MG63 (cell line): ENCODE data around the gene COX5A. TPM values are rescaled to one million over a fixed set of nuclear protein-coding genes. Genes with fewer than 3 reads are reported as not detected.
"Not testable (repeated sequence)": the region's sequence is repeated elsewhere in the genome, so short reads cannot be mapped to it uniquely, and the experiment has no call there.

Experiments
- DNase-seq: peaks from one replicate; pipeline ENCODE4 v3.0.0-alpha.2; 2020
- H3K27me3 ChIP-seq: fragments of 250-450 bp; sonication (Bioruptor Pico); 2 replicates; pipeline ENCODE4 v1.5.1; 2020; ENCODE audit warnings: mild to moderate bottlenecking, moderate library complexity
- H3K36me3 ChIP-seq: fragments of 250-450 bp; sonication (Bioruptor Pico); 2 replicates; pipeline ENCODE4 v1.5.1; 2020; ENCODE audit warnings: mild to moderate bottlenecking, moderate library complexity
- H3K4me3 ChIP-seq: fragments of 250-450 bp; sonication (Bioruptor Pico); 2 replicates; pipeline ENCODE4 v1.5.1; 2020; ENCODE audit warnings: mild to moderate bottlenecking, moderate library complexity
- H3K9me3 ChIP-seq: fragments of 250-450 bp; sonication (Bioruptor Pico); 2 replicates; pipeline ENCODE4 v1.5.1; 2020; ENCODE audit warnings: mild to moderate bottlenecking, moderate library complexity
- total RNA-seq: library from RNA; depleted of rRNA; stranded (reverse); fragments of >200 nt; shearing (Covaris generic); gene quantifications from 2 replicates; pipeline ENCODE4 v1.2.3, GENCODE V29; 2014; ENCODE audit warnings: low replicate concordance

COX5A gene
- total RNA-seq, 1 experiment from 2014 or later = 343 TPM

DNA sequence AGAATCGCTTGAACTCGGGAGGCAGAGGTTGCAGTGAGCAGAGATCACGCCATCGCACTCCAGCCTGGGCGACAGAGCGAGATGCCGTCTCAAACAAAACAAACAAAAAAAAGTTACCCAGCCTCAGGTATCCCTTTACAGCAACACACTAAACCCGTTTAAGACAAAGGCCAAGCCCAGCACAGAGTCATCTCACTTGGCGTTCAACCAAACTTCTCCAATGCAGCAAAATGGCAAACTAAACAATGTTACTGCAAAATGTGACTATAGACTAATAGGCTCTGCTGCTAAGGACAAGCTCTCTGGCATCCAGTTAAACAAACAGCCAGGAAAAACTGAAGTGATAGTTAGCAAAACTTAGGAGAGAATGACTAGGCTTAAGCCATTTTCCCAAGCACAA, 24.8 kb downstream of the COX5A start:
- Histone ChIP-seq H3K9me3 (no peaks in the 10 kb centered on the region), H3K4me3 (no peak overlapping the region), H3K27me3 (no peaks in the 10 kb centered on the region), H3K36me3 (peaks cover 53% of the 10 kb centered on the region)
- no peak for DNase-seq

DNA sequence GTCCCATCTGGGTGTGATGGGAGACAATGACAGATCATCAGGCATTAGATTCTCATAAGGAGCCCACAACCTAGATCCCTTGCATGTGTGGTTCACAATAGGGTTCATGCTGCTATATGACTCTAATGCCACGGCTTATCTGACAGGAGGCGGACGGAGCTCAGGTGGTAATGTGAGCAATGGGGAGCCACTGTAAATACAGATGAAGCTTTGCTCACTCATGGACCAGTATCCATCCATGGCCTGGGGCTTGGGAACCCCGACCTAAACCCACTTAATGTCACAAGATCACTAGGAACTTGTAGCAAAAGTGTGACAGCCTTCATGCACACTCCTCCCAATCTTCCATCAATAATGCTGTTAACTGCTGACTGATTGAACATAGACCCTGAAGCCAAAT, 29.2 kb downstream of the COX5A start:
- DNase-seq = no peak
- H3K9me3 ChIP-seq = no peaks in the 10 kb centered on the region
- H3K4me3 ChIP-seq = no peak overlapping the region
- H3K36me3 ChIP-seq = peaks cover 33% of the 10 kb centered on the region
- no peaks in the 10 kb centered on the region for H3K27me3 ChIP-seq

DNA sequence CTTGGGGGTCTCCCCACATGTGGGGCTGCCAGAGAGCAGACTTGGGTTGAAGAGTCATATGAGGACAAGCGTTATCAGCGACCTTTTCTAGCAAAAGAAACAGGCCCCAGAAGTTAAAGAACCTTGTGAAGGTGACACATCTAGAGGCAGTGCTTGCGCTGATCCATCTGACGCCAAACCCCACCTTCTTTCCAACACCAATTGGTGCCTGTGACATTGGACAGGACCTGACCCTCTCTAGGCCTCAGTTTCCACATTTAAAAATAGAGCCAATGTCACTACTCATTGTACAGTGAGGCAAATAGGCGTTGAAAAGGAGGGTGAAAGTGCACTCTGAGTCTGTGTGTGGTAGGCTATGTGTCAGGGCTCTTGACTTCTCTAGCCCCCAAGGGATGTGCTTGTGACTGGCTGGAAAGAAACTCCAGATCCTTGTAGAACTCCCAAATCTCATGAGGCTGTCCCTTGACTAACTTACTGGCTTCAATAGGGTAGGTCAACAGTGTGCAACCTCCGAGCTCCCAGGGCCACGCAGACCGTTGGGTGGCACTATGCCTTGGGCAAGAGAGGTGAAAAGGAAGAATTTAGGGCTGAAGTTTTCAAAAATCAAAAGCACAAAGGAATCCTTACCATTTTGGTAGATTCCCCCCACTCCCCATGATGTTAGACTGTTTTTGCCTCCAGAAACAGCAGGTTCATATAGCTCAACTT, 30.6 kb downstream of the COX5A start:
- H3K9me3 ChIP-seq = no peaks in the 10 kb centered on the region
- no peaks in the 10 kb centered on the region for H3K27me3 ChIP-seq
- peaks cover 31% of the 10 kb centered on the region for H3K36me3 ChIP-seq
- no peak for DNase-seq
- peak overlapping the region; percentile 68 for H3K4me3 ChIP-seq

DNA sequence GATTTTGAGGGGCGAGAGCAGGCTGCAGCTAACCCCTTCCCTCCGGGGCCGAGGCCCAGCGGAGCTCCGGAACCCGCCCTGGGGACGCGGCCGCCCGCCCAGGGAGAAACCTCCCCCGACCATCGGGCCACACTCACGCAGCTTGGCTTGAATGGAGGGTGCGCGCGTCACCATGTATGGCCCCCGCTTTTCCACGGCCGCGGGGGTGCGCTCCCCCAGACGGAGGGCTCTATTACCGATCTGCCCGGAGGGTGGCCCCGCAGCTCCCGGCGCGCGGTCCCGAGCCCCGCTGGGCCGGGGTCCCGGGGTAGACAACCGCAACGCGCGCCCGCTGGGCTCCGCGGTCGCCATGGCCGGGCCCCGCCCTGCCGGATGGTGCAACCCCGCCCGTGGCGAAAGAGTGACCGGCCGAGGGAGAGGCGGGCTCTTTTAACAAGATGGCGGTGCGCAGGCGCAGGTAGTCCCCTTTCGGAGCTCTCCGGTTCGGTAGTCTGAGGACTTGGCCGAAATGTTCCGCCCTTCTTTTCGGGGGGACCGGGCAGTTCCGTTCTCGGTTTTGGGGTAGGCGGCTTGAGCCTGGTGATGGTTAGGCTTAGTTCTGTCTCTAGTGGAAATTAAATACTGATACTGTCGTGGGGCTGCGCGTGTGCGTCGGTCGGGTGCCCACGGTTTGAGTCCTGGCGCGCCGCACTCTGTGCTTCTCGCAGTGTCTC, 31.3 kb downstream of the COX5A start, which contains the start of gene FAM219B:
Gene FAM219B (minus strand): TSS at position 402 of the 713 bp plus-strand sequence. CDS start 51 bp downstream, at position 351.
- Histone ChIP-seq H3K4me3 (peak within 1 kb of the TSS; percentile 68), H3K27me3 (no peaks in the 10 kb centered on the region), H3K9me3 (no peaks in the 10 kb centered on the region), H3K36me3 (peaks cover 33% of the 10 kb centered on the region)
- DNase-seq = peak; percentile 90

DNA sequence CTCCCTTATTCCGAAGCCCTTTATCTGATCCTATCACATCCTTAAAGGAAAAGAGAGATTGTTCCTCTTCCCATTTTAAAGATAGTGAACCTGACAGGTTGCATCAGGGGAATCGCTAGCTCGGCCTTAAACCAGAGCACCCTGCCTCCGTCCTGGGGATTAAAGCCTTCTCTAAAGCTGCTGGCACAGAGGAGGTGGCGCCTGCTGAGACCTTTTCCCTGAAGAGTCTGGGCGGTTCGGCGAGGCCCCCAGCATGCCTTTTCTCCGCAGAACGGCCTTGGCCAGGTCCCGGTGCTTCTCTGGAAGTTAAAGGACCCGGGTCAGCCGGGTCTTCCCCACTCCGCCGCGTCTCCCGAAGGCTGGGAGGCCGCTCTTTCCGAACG, 31.8 kb downstream of the COX5A start:
- Histone ChIP-seq H3K36me3 (peaks cover 37% of the 10 kb centered on the region), H3K4me3 (peak overlapping the region; percentile 68), H3K9me3 (no peaks in the 10 kb centered on the region), H3K27me3 (no peaks in the 10 kb centered on the region)
- DNase-seq = peak; percentile 35

DNA sequence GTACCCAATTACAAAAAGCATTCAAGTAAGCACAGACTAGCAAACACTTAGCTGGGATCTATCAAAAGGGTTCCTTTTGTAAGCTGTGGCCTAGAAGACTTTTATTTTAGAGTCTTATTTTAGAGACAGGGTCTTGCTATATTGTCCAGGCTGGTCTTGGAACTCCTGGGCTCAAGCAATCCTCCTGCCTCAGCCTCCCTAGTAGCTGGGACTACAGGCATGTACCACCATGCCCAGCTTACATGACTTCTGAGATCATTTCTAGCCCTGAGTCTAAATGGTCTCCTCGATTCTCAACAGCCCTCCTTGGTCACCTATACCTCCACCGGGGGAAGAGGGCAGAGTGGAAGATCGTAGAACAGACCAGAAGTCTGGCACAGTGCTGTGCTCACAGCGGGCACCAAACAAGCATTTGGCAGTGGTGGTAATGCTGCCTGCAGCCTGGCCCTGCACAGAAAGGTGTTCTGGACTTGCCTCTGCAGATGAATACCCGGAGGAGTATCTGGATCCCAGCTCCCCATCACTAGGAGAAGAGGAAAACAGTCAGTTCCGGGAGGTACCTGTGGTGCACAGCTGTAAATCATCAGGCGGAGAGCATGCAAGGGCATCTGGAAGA, 33.6 kb downstream of the COX5A start:
- H3K9me3 ChIP-seq = no peaks in the 10 kb centered on the region
- H3K36me3 ChIP-seq = peaks cover 53% of the 10 kb centered on the region
- H3K4me3 ChIP-seq = no peak overlapping the region
- no peaks in the 10 kb centered on the region for H3K27me3 ChIP-seq
- DNase-seq = no peak

DNA sequence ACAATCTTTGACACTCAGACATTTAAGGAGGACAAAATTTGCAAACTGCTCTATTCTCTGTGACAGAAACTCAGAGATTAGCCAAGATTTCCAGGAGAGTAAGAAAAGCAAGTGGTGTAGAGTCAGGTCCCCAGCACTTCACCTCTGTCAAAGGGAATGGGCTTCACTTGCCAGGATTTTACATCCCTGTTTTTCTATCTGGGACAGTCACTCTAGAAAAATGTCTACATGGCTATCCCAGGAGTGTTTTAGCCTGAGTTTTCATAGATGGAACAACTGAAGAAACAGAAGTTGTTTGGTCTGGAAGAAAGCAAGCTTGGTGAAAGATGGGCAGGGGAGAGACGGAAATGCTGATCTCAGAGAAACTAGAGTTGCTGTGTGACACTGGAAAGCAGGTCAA, 34.2 kb downstream of the COX5A start:
- Histone ChIP-seq H3K9me3 (no peaks in the 10 kb centered on the region), H3K36me3 (peaks cover 60% of the 10 kb centered on the region), H3K27me3 (no peaks in the 10 kb centered on the region), H3K4me3 (no peak overlapping the region)
- DNase-seq = no peak

DNA sequence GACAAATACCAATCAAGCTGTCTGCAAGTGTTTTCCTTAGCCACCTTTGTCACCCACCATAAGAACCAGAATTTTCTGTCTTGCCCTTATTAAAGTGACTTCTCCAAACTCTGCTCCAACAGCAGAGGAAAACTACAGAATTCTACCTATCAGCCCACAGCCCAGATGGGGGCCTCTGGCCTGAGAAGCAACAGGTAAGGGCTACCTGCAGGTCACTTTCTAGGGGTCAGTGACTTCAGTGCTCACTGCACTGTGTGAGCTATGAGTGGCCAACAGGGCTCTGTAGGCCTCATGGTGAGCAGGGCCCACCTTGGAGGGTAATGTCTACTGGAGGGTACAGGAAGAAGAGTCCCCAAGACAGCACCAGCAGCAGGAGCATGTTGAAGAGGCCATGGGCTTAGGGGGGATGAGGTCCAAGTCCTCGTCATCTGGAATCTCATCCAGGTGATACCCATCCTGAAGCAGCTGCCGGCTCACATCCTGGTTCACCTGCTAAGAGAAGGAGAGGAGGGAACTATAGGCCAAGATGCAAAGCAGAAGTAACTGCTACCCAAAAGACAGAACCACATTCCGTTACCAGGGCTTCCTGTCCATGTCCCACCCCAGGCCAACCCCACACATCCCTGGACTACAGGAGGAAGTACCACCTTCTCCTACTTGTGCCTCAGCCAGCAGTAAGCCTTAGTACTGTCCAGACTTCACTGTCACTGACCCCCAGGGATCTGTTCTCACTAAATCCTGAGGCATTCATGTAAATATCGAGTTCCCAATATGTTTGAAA, 35.4 kb downstream of the COX5A start:
- DNase-seq = no peak
- Histone ChIP-seq H3K27me3 (no peaks in the 10 kb centered on the region), H3K36me3 (peaks cover 61% of the 10 kb centered on the region), H3K9me3 (no peaks in the 10 kb centered on the region), H3K4me3 (no peak overlapping the region)

DNA sequence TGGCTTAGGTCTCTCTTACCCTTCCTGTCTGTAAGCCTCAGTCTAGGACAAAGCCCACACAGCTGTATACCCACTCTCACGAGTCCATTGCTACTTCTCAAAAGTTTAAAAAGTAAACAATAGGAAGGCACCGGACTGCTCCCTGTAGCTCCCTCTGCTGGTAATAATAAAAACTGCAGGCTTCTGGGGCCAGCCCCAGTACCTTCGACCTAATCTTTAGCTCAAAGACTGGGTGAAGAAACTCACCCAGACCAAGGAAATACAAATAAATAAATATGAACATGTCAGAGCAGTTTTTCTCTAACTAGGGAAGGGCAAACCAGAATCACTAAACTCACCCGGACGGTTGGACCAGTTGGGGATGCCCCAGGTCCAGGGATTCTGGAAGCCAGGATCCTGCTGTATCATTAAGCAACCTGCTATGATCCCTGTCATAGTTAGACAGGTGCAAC, 36.2 kb downstream of the COX5A start:
- peaks cover 66% of the 10 kb centered on the region for H3K36me3 ChIP-seq
- no peaks in the 10 kb centered on the region for H3K27me3 ChIP-seq
- DNase-seq = peak; percentile 42
- H3K9me3 ChIP-seq = no peaks in the 10 kb centered on the region
- H3K4me3 ChIP-seq = no peak overlapping the region

DNA sequence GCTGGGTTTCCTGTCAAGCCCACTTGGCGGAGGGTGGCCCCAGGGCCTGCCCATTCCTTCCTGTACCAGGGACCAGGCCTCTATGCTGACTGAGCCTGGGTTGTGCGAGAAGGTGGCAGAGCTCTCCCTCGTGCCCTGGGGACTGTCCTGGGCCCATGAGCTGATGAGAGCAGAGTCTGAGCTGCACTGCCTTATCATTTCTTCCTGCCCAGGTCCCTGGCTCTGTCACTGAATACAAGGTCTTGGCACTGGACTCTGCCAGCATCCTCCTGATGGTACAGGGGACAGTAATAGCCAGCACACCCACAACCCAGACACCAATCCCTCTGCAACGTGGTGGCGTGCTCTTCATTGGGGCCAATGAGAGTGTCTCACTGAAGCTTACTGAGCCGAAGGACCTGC, 40.6 kb downstream of the COX5A start:
- Histone ChIP-seq H3K27me3 (no peaks in the 10 kb centered on the region), H3K9me3 (no peaks in the 10 kb centered on the region), H3K4me3 (no peak overlapping the region), H3K36me3 (peaks cover 54% of the 10 kb centered on the region)
- DNase-seq = no peak

DNA sequence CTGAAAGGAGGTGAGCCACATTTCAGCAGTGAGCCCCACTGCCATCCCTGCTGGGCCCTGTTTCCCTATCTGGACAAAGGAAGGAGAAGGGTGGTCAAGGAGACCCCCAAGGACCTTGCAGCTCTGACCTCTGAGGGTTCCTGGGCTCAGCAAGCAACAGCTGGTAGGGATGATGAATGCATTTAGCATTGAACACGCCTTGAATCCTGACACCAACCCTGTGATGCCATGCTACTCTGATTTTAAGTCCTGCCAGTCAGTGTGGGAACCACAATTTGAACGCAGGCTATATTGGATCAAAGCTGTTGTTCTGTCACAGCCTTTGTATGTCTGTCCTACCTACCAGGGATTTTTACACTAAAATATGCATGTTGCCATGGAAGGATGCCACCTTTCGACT, 41.6 kb downstream of the COX5A start:
- no peaks in the 10 kb centered on the region for H3K9me3 ChIP-seq
- no peak for DNase-seq
- peaks cover 55% of the 10 kb centered on the region for H3K36me3 ChIP-seq
- H3K27me3 ChIP-seq = no peaks in the 10 kb centered on the region
- no peak overlapping the region for H3K4me3 ChIP-seq

DNA sequence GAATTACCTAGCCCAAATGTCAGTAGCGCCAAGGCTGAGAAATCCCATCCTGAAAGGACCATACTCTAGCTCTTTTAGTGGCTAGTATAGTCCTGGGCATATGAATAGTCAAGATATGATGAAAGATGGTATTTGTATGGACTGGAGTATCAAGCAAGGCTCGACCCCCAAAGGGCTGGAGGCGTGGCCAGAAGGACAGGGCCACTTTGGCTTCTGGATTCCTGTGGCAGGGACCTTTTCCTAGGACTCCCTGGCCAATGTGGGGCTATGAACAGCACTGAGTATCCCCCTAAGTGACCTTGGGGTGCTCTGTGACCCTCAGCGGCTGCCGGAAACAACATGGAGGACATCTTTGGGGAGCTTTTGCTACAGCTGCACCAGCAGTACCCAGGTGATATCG, 42.0 kb downstream of the COX5A start:
- H3K9me3 ChIP-seq = no peaks in the 10 kb centered on the region
- H3K36me3 ChIP-seq = peaks cover 51% of the 10 kb centered on the region
- no peak for DNase-seq
- no peaks in the 10 kb centered on the region for H3K27me3 ChIP-seq
- H3K4me3 ChIP-seq = no peak overlapping the region

DNA sequence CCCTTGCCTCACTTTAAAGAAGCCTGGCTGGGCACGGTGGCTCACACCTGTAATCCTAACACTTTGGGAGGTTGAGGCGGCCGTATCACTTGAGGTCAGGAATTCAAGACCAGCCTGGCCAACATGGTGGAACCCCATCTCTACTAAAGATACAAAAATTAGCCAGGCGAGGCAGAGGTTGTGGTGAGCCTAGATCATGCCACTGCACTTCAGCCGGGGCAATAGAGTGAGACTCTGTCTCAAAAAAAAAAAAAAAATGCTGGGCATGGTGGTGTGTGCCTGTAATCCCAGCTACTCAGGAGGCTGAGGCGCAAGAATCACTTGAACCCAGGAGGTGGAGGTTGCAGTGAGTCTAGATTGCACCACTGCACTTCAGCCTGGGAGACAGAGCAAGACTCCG, 43.5 kb downstream of the COX5A start:
- H3K36me3 ChIP-seq = peaks cover 38% of the 10 kb centered on the region
- not testable (repeated sequence) for H3K9me3 ChIP-seq, H3K27me3 ChIP-seq, H3K4me3 ChIP-seq, DNase-seq

DNA sequence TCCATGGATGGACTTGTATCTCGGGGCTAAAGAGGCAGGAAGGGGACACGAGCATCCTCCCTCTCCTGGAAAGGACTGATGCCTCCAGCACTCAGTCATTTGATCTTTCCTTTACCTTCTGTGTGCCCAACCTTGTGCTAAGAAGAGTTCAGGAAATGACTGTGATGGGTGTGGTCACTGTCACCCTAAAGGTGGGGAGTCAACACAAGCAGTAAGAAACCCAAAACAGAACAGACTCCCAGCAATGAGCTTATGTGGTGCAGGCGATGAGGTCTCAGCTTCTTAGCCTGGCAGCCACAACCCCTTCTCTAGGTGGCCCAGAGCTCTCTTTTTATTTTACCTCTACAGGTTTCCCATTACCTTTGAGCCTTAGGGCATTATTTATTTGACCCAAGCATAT, 44.2 kb downstream of the COX5A start:
- Histone ChIP-seq H3K4me3 (no peak overlapping the region), H3K27me3 (no peaks in the 10 kb centered on the region), H3K36me3 (peaks cover 30% of the 10 kb centered on the region), H3K9me3 (no peaks in the 10 kb centered on the region)
- no peak for DNase-seq

DNA sequence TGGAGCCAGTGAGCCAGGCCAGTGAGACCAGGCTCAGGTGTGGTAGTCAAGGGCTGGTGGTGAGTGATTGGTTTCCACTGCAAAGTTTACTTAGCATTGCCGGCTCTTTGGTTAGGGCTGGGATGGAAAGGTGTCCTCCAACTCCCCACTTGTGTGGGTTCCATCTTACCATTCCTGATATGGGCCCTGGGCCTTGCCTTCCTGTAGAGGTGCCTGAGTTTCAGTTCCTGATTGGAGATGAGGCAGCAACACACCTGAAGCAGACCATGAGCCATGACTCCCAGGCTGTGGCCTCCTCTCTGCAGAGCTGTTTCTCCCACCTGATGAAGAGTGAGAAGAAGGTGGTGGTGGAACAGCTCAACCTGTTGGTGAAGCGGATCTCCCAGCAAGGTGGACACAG, 44.9 kb downstream of the COX5A start:
- Histone ChIP-seq H3K9me3 (no peaks in the 10 kb centered on the region), H3K36me3 (peaks cover 30% of the 10 kb centered on the region), H3K4me3 (no peak overlapping the region), H3K27me3 (no peaks in the 10 kb centered on the region)
- DNase-seq = no peak

DNA sequence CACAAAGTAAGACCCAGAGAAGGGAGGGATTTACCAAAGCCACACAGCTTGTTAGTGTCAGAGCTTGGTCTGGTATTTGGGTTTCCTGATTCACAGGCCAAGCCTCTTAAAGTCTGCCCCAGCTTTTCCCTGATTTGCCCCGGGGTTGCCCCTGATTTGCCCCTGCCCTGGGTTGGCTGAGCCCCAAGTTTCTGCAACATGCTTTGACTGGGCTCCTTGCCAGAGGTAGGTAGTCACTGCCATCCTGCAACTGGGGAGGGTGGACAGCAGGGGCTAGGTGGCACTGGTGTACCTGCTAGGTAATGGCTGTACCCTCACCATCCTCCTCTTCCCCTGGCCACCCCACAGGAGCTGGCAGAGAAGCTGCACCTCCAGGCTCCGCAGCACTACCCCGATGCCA, 45.6 kb downstream of the COX5A start:
- no peak for DNase-seq
- H3K9me3 ChIP-seq = no peaks in the 10 kb centered on the region
- peaks cover 30% of the 10 kb centered on the region for H3K36me3 ChIP-seq
- H3K4me3 ChIP-seq = no peak overlapping the region
- H3K27me3 ChIP-seq = no peaks in the 10 kb centered on the region

DNA sequence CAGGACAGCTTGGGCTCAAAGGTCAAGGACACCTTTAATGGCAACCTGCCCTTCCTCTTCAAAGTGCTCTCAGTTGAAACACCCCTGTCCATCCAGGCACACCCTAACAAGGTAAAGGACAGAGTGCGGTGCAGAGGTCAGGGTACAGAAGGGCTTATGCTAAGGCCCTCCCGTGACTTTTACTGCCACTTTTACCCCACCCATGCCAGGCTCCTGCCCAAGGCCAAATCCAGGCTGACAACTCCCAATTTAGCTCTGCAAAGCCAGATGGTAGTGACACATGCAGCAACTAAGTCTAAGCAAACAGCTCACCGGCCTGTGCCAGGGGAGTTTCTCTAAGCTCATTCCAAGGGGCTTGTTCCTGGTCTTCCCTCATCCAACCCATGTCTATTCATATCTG, 46.4 kb downstream of the COX5A start:
- Histone ChIP-seq H3K9me3 (no peaks in the 10 kb centered on the region), H3K36me3 (peaks cover 23% of the 10 kb centered on the region), H3K27me3 (no peaks in the 10 kb centered on the region), H3K4me3 (no peak overlapping the region)
- no peak for DNase-seq
